Astrocyte (in vitro differentiated cells and primary cell): Measurements from ENCODE around the gene ACTG1.

Experiments used
- CTCF ChIP-seq: IDR thresholded peaks from 2 replicates; pipeline ENCODE4 v1.5.1; 2011; ENCODE audit warnings: low read depth, mild to moderate bottlenecking, inconsistent platforms, low read length, moderate library complexity; ENCODE audit not compliant: insufficient read depth
- EZH2 ChIP-seq: IDR thresholded peaks from 2 replicates; pipeline ENCODE4 v1.6.1; 2012; ENCODE audit warnings: mild to moderate bottlenecking, low read length, inconsistent platforms; ENCODE audit not compliant: insufficient read depth

- TF ChIP-seq CTCF (no peak), EZH2 (no peak)
Measured at GRCh38 chr17:81502471-81503017, 10.1 kb downstream of the ACTG1 start.
